ENCODE results near the gene HSPB8.

The HSPB8 gene

GRCh38 chr12:119204131-119204530, 25.4 kb downstream of the HSPB8 start:
- Histone ChIP-seq H3K27ac (peak overlapping the region in 1 of 2 donors; percentile 41), H3K4me3 (no peak overlapping the region)
- DNase-seq (ENCODE audit: low spot score): peak; percentile 66
- no peak for TF ChIP-seq CTCF (IDR thresholded peaks at IDR 0.05)

- no peak for TF ChIP-seq CTCF (IDR thresholded peaks at IDR 0.05)
- DNase-seq (ENCODE audit: low spot score): peak; percentile 57
- Histone ChIP-seq H3K27ac (peak overlapping the region in 1 of 2 donors; percentile 41), H3K4me3 (no peak overlapping the region)
Observed at GRCh38 chr12:119204671-119205285, 26.0 kb downstream of the HSPB8 start.

GRCh38 chr12:119206348-119207062, 27.8 kb downstream of the HSPB8 start:
- no peak for TF ChIP-seq CTCF (IDR thresholded peaks at IDR 0.05)
- no peak overlapping the region for H3K27ac ChIP-seq
- DNase-seq (ENCODE audit: low spot score): peak; percentile 11
- H3K4me3 ChIP-seq: no peak overlapping the region

- no peak for TF ChIP-seq CTCF (IDR thresholded peaks at IDR 0.05)
- Histone ChIP-seq H3K27ac (no peak overlapping the region), H3K4me3 (no peak overlapping the region)
- peak; percentile 65 for DNase-seq (ENCODE audit: low spot score)
Observed at GRCh38 chr12:119207063-119207560, 28.4 kb downstream of the HSPB8 start.

GRCh38 chr12:119208626-119209061, 29.9 kb downstream of the HSPB8 start:
- Histone ChIP-seq H3K4me3 (no peak overlapping the region), H3K27ac (peak overlapping the region in 1 of 2 donors; percentile 45)

GRCh38 chr12:119211884-119212283, 33.2 kb downstream of the HSPB8 start:
- no peak overlapping the region for H3K27ac ChIP-seq
- DNase-seq (ENCODE audit: low spot score): peak; percentile 36
- H3K4me3 ChIP-seq: no peak overlapping the region
- no peak for TF ChIP-seq CTCF (IDR thresholded peaks at IDR 0.05)

More at GRCh38 chr12:119208626-119209061, 29.9 kb downstream of the HSPB8 start:
- peak; percentile 90 for DNase-seq (ENCODE audit: low spot score)
- TF ChIP-seq CTCF (IDR thresholded peaks at IDR 0.05): no peak
